A549 (cell line): ENCODE measurements around the gene NLRC5. TPM values are rescaled to one million over a fixed set of nuclear protein-coding genes. Genes with fewer than 3 reads are reported as not detected.

Source experiments
- ATAC-seq, 2 experiments: fragments of 200-7000 bp in 1 of 2; fragments of >200 bp in 1 of 2; cut with Nextera tagmentation in 1 of 2; cut with Tn5 transposase in 1 of 2; 3 replicates each; pipeline versions ENCODE4 v1.8.0 to v1.9.1; 2018 to 2020; ENCODE audit warnings: mild to moderate bottlenecking in 1 of 2, moderate library complexity in 1 of 2
- CTCF ChIA-PET: fragments of 300-600 bp; sonication (Branson Sonifier 250); formaldehyde crosslinking; extraction: SDS; loops from one replicate; lab custom pipeline; 2021; ENCODE audit warnings: antibody characterized with exemption, inconsistent platforms; lab: Yijun Ruan, JAX
- POLR2A ChIA-PET: fragments of 350-600 bp; formaldehyde crosslinking; extraction: SDS; loops from one replicate; lab custom pipeline; 2021; ENCODE audit warnings: antibody characterized with exemption, inconsistent platforms; lab: Yijun Ruan, JAX
- DNase-seq, 2 experiments: peaks; one replicate each; pipeline versions ENCODE4 v3.0.0 to v3.0.0-alpha.2; 2011 to 2016; ENCODE audit warnings: low read depth in 1 of 2, low spot score in 1 of 2
- FAIRE-seq: peaks from 2 replicates; lab custom pipeline; 2011; peaks lifted over from hg19 to GRCh38; lab: Jason Lieb, UNC
- H3K27ac ChIP-seq, 2 experiments: fragments of >200 bp; sonication (Bioruptor Twin); formaldehyde crosslinking; 3 replicates each; pipeline ENCODE4 v1.5.1; 2016 to 2017
- H3K4me1 ChIP-seq: fragments of >200 bp; sonication (Bioruptor Twin); formaldehyde crosslinking; 3 replicates; pipeline ENCODE4 v1.6.1; 2016
- H3K4me2 ChIP-seq: fragments of >200 bp; sonication (Bioruptor Twin); formaldehyde crosslinking; 3 replicates; pipeline ENCODE4 v1.6.1; 2016
- H3K4me3 ChIP-seq: fragments of >200 bp; sonication (Bioruptor Twin); formaldehyde crosslinking; 3 replicates; pipeline ENCODE4 v1.5.1; 2016
- H3K9me3 ChIP-seq: fragments of >200 bp; sonication (Bioruptor Twin); formaldehyde crosslinking; 3 replicates; pipeline ENCODE4 v1.6.1; 2016
- ATOH8 ChIP-seq: fragments of 250-450 bp; sonication (Bioruptor Pico); IDR thresholded peaks from 2 replicates; pipeline ENCODE4 v1.5.0; 2020; ENCODE audit warnings: low read depth, mild to moderate bottlenecking, moderate library complexity
- CBX2 ChIP-seq: fragments of 200-600 bp; sonication (generic); IDR thresholded peaks from 2 replicates; pipeline ENCODE4 v1.6.1; 2016; ENCODE audit warnings: low read depth, mild to moderate bottlenecking, borderline replicate concordance
- HEYL ChIP-seq: fragments of 250-450 bp; sonication (Bioruptor Pico); IDR thresholded peaks from 2 replicates; pipeline ENCODE4 v1.8.0; 2021; ENCODE audit warnings: mild to moderate bottlenecking, moderate library complexity
- HMGXB4 ChIP-seq: fragments of 250-450 bp; sonication (Bioruptor Pico); IDR thresholded peaks from 2 replicates; pipeline ENCODE4 v1.5.0; 2021; ENCODE audit warnings: mild to moderate bottlenecking, moderate library complexity, borderline replicate concordance
- HOXB5 ChIP-seq: fragments of 250-450 bp; sonication (Bioruptor Pico); IDR thresholded peaks from 2 replicates; pipeline ENCODE4 v1.5.0; 2020; ENCODE audit warnings: mild to moderate bottlenecking, moderate library complexity
- JUN ChIP-seq, 2 experiments: fragments of >200 bp; sonication (Bioruptor Twin); formaldehyde crosslinking; IDR thresholded peaks; 2 replicates in 1 of 2; 3 replicates in 1 of 2; pipeline ENCODE4 v1.6.1; 2016 to 2017
- MAFK ChIP-seq: fragments of 450-650 bp; IDR thresholded peaks from 2 replicates; pipeline ENCODE4 v1.6.1; 2014; ENCODE audit not compliant: partially characterized antibody
- NR3C1 ChIP-seq: fragments of >200 bp; sonication (Bioruptor Twin); formaldehyde crosslinking; IDR thresholded peaks from 3 replicates; pipeline ENCODE4 v1.6.1; 2017
- POLR2AphosphoS2 ChIP-seq: conservative IDR thresholded peaks from 2 replicates; pipeline ENCODE4 v1.6.1; 2012; ENCODE audit warnings: low read length, improper control_type of control experiment, inconsistent platforms
- RAD21 ChIP-seq, 2 experiments: fragments of >200 bp in 1 of 2; sonication (Bioruptor Twin) in 1 of 2; formaldehyde crosslinking in 1 of 2; IDR thresholded peaks in 1 of 2; conservative IDR thresholded peaks in 1 of 2; 2 replicates in 1 of 2; 3 replicates in 1 of 2; pipeline ENCODE4 v1.6.1; 2012 to 2018; ENCODE audit warnings: inconsistent platforms in 1 of 2
- RCOR1 ChIP-seq: fragments of 150-350 bp; IDR thresholded peaks from 2 replicates; pipeline ENCODE4 v1.6.1; 2014; ENCODE audit warnings: antibody characterized with exemption, low read length, low read depth
- REST ChIP-seq: fragments of 200-600 bp; sonication (generic); IDR thresholded peaks from 2 replicates; pipeline ENCODE4 v1.6.1; 2016; ENCODE audit warnings: antibody characterized with exemption, mild to moderate bottlenecking, moderate library complexity
- RNF2 ChIP-seq: fragments of 200-600 bp; sonication (generic); IDR thresholded peaks from 2 replicates; pipeline ENCODE4 v1.6.1; 2016; ENCODE audit warnings: low read depth, mild to moderate bottlenecking, antibody characterized with exemption, moderate library complexity, borderline replicate concordance
- SREBF2 ChIP-seq: fragments of 450-650 bp; IDR thresholded peaks from 2 replicates; pipeline ENCODE4 v1.6.1; 2014; ENCODE audit warnings: mild to moderate bottlenecking, moderate library complexity
- TFCP2L1 ChIP-seq: fragments of 250-450 bp; sonication (Bioruptor Pico); IDR thresholded peaks from 2 replicates; pipeline ENCODE4 v1.5.0; 2021; ENCODE audit warnings: mild to moderate bottlenecking
- TP53 ChIP-seq: fragments of 250-450 bp; sonication (Bioruptor Pico); IDR thresholded peaks from 2 replicates; pipeline ENCODE4 v1.5.0; 2021; ENCODE audit warnings: mild to moderate bottlenecking, moderate library complexity
- ZC3H11A ChIP-seq: fragments of 450-650 bp; IDR thresholded peaks from 2 replicates; pipeline ENCODE4 v1.6.1; 2014; ENCODE audit warnings: antibody characterized with exemption, mild to moderate bottlenecking
- ZFP36 ChIP-seq: fragments of 450-650 bp; IDR thresholded peaks from 2 replicates; pipeline ENCODE4 v1.6.1; 2014; ENCODE audit warnings: borderline replicate concordance; ENCODE audit not compliant: partially characterized antibody
- WGBS: methylation state at CpG from one replicate; pipeline ENCODE4 v1.1.6; 2017; ENCODE audit errors: missing lambda C conversion rate; 5-methylcytosine and 5-hydroxymethylcytosine counted together
- polyA plus RNA-seq, 4 experiments: library from polyadenylated mRNA; depleted of rRNA in 3 of 4; stranded (reverse); fragments of >200 nt; fragmentation: RNase III in 1 of 4; extraction: RNeasy Plus Mini Kit Qiagen cat#74134 plus additional on column Dnase treatment in 1 of 4; gene quantifications; 2 replicates in 3 of 4; 3 replicates in 1 of 4; pipeline ENCODE4 v1.2.3, GENCODE V29; 2011 to 2017
- TF ChIP-seq, protein P1 (sequence below): fragments of >200 bp; sonication (Bioruptor Twin); formaldehyde crosslinking; IDR thresholded peaks from 2 replicates; pipeline ENCODE4 v1.6.1; 2016
- TF ChIP-seq, protein P2 (sequence below): fragments of 450-650 bp; IDR thresholded peaks from 2 replicates; pipeline ENCODE4 v1.6.1; 2014; ENCODE audit warnings: antibody characterized with exemption
- TF ChIP-seq, protein P3 (sequence below): IDR thresholded peaks from 2 replicates; pipeline ENCODE4 v1.6.1; 2012; ENCODE audit warnings: low read depth, borderline replicate concordance
- TF ChIP-seq, protein P4 (sequence below): IDR thresholded peaks from 2 replicates; pipeline ENCODE4 v1.6.1; 2012

NLRC5 gene
- polyA plus RNA-seq, 2 of the 4 experiments (the other 2 are of a cell fraction), result 2.5 to 3.6 TPM

GRCh38 chr16:56939801-56940200 lies 49.6 kb upstream of the NLRC5 start (continued):
- TF ChIP-seq REST, result no peak
- no peak for TF ChIP-seq POLR2AphosphoS2
- TF ChIP-seq HMGXB4 (CRISPR knock-in tag), result no peak

DNA sequence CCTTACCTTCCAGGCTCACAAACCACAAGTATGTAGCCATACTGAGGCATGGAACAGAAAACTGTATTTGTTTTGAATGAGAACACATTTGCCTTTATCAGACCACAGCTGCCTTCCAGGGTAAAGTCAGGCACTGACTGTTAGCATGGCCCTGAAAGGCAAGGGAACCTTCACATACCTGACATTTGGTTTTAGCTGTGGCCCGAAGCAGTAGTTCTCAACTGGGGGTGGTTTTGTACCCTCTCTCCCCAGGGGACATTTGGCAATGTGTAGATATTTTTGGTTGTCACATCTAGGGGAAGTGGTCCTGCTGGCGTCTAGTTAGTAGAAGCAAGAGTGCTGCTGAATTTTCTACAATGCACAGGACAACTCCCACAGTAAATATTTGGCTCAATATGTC lies 48.3 kb upstream of the NLRC5 start:
- DNase-seq (no peak), ATAC-seq (no peak), FAIRE-seq (no peak)
- WGBS, result 93% methylated on average over 2 of the region's 2 CpGs
- TF ChIP-seq, protein P1, sequence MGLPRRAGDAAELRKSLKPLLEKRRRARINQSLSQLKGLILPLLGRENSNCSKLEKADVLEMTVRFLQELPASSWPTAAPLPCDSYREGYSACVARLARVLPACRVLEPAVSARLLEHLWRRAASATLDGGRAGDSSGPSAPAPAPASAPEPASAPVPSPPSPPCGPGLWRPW, result no peak
- TF ChIP-seq TP53 (CRISPR knock-in tag) (no peak), RAD21 (conservative IDR thresholded peaks at IDR 0.05 in 1 of 2, IDR thresholded peaks at IDR 0.05 in 1 of 2) (no peak), ZC3H11A (no peak), MAFK (no peak), HOXB5 (no peak), ATOH8 (CRISPR knock-in tag) (no peak), RNF2 (no peak), HEYL (no peak), CBX2 (no peak), TFCP2L1 (CRISPR knock-in tag) (no peak), SREBF2 (no peak), ZFP36 (no peak), JUN (IDR thresholded peaks at IDR 0.05) (no peak), RCOR1 (no peak), POLR2AphosphoS2 (no peak), NR3C1 (no peak)
- TF ChIP-seq, protein P2, sequence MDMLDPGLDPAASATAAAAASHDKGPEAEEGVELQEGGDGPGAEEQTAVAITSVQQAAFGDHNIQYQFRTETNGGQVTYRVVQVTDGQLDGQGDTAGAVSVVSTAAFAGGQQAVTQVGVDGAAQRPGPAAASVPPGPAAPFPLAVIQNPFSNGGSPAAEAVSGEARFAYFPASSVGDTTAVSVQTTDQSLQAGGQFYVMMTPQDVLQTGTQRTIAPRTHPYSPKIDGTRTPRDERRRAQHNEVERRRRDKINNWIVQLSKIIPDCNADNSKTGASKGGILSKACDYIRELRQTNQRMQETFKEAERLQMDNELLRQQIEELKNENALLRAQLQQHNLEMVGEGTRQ, result no peak
- TF ChIP-seq, protein P3, sequence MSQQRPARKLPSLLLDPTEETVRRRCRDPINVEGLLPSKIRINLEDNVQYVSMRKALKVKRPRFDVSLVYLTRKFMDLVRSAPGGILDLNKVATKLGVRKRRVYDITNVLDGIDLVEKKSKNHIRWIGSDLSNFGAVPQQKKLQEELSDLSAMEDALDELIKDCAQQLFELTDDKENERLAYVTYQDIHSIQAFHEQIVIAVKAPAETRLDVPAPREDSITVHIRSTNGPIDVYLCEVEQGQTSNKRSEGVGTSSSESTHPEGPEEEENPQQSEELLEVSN, result no peak
- TF ChIP-seq, protein P4, sequence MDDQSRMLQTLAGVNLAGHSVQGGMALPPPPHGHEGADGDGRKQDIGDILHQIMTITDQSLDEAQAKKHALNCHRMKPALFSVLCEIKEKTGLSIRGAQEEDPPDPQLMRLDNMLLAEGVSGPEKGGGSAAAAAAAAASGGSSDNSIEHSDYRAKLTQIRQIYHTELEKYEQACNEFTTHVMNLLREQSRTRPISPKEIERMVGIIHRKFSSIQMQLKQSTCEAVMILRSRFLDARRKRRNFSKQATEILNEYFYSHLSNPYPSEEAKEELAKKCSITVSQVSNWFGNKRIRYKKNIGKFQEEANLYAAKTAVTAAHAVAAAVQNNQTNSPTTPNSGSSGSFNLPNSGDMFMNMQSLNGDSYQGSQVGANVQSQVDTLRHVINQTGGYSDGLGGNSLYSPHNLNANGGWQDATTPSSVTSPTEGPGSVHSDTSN, result no peak
- no peaks in the 10 kb centered on the region for H3K9me3 ChIP-seq
- no peak overlapping the region for H3K27ac ChIP-seq
- peaks cover 9% of the 10 kb centered on the region; the same call in 2 of the 3 replicates for H3K4me1 ChIP-seq
- no peak overlapping the region for H3K4me3 ChIP-seq
- H3K4me2 ChIP-seq, result no peak overlapping the region
- POLR2A ChIA-PET, result interaction anchor here (0.7 to 1.5 kb wide), 3 partner anchors 8 to 245 kb away, joined by 3 to 11 read pairs (median 4); partner anchors contain the start of genes HERPUD1 and PSME3IP1
- CTCF ChIA-PET, result interaction anchor here (1.3 to 2.2 kb wide), 3 partner anchors 10 to 148 kb away, joined by 3 to 12 read pairs (median 6); no protein-coding TSS in a partner anchor
